Measurements from ENCODE around the gene MCFD2. TPM values are rescaled to one million over a fixed set of nuclear protein-coding genes. Genes with fewer than 3 reads are reported as not detected.

Gene MCFD2
- total RNA-seq, 1 donor from 2014 or later, result 79.8 TPM

DNA sequence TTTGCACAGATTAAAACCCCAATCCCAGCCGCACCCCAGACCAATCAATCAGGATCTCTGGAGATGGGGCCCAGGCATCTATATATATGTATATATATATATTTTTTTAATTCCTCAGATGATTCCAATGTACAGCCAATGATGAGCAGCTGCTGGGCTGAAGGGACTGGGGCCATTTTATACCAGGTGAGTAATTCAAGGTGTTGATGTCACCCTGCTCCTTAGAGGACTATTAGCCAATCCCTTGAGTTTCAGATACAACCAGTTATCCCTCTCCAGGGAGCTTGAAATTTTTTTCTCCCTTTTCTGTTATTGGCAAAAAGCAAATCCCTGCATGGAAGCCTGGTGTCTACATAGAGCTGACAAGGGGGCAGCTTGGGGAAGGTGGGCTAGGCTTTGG lies 59.8 kb downstream of the MCFD2 start:
- TF ChIP-seq, protein P1, sequence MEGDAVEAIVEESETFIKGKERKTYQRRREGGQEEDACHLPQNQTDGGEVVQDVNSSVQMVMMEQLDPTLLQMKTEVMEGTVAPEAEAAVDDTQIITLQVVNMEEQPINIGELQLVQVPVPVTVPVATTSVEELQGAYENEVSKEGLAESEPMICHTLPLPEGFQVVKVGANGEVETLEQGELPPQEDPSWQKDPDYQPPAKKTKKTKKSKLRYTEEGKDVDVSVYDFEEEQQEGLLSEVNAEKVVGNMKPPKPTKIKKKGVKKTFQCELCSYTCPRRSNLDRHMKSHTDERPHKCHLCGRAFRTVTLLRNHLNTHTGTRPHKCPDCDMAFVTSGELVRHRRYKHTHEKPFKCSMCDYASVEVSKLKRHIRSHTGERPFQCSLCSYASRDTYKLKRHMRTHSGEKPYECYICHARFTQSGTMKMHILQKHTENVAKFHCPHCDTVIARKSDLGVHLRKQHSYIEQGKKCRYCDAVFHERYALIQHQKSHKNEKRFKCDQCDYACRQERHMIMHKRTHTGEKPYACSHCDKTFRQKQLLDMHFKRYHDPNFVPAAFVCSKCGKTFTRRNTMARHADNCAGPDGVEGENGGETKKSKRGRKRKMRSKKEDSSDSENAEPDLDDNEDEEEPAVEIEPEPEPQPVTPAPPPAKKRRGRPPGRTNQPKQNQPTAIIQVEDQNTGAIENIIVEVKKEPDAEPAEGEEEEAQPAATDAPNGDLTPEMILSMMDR (conservative IDR thresholded peaks at IDR 0.05), result no peak
- Mint-ChIP-seq H3K4me1 (no peaks in the 10 kb centered on the region), H3K9me3 (no peaks in the 10 kb centered on the region), H3K4me3 (no peak overlapping the region), H3K27me3 (ENCODE audit: low read depth) (no peaks in the 10 kb centered on the region), H3K36me3 (ENCODE audit: low read depth) (no peaks in the 10 kb centered on the region), H3K27ac (ENCODE audit: unreplicated experiment) (no peak overlapping the region)
- no peak for DNase-seq (ENCODE audit: low read depth, low spot score)

DNA sequence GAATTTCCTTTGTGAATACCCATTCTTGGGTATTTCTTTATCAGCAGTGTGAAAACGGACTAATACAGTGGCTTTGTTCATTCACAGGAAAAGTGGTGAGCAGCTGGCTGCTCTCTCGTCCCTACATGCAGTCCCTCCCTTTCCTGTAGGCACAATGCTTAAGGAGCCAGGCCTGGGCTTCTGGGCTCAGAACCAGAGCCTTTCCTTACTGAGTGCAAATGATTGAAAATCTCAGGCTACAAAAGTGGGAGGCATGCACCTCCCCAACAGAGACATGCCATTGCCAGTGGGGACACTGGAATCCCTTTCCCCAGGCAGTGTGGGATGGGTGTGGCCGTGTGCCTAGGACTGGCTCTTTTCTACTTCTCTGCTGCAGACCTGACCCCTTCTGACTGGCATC lies 61.3 kb downstream of the MCFD2 start:
- no peaks in the 10 kb centered on the region for H3K36me3 Mint-ChIP-seq (ENCODE audit: low read depth)
- H3K27me3 Mint-ChIP-seq (ENCODE audit: low read depth), result no peaks in the 10 kb centered on the region
- H3K4me1 Mint-ChIP-seq, result no peaks in the 10 kb centered on the region
- no peak overlapping the region for H3K4me3 Mint-ChIP-seq
- TF ChIP-seq, protein P1 (conservative IDR thresholded peaks at IDR 0.05), result no peak
- no peak for DNase-seq (ENCODE audit: low read depth, low spot score)
- H3K27ac Mint-ChIP-seq (ENCODE audit: unreplicated experiment), result no peak overlapping the region
- H3K9me3 Mint-ChIP-seq, result no peaks in the 10 kb centered on the region

DNA sequence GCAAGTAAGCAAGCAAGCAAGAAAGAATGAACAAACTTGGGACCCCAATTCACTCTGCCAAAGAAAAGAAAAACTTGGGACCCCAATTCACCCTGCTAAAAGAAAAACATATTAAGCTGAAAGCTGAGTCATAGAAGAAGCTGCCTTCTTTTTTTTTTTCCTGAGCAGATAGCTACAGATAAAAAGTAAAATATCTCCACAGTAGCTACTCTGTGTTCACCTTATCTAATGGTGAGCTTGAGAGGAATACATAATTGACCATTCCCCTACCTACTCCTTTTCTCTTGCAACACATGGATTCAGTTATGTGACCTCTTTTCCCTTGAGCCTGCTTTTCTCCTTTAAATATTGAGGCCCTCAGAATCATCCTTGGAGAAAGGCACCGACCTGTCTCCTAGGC lies 63.0 kb downstream of the MCFD2 start:
- Mint-ChIP-seq H3K4me3 (no peak overlapping the region), H3K36me3 (ENCODE audit: low read depth) (no peaks in the 10 kb centered on the region), H3K27ac (ENCODE audit: unreplicated experiment) (no peak overlapping the region), H3K4me1 (peaks cover 14% of the 10 kb centered on the region), H3K9me3 (no peaks in the 10 kb centered on the region), H3K27me3 (ENCODE audit: low read depth) (no peaks in the 10 kb centered on the region)
- TF ChIP-seq, protein P1 (conservative IDR thresholded peaks at IDR 0.05), result no peak
- no peak for DNase-seq (ENCODE audit: low read depth, low spot score)

DNA sequence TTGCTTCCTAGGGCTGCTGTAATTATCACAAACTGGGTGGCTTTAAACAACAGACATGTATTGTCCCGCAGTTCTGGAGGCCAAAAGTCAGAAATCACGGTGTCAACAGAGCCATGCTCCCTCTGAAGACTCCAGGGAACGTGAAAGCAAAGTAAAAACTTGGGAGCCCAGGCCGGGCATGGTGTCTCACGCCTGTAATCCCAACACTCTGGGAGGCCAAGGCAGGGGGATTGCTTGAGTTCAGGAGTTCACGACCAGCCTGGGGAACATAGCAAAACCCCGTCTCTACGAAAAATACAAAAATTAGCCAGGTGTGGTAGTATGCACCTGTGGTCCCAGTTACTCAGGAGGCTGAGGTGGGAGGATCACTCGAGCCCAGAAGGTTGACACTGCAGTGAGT lies 63.5 kb downstream of the MCFD2 start:
- H3K4me1 Mint-ChIP-seq, result peaks cover 14% of the 10 kb centered on the region
- no peak for DNase-seq (ENCODE audit: low read depth, low spot score)
- no peaks in the 10 kb centered on the region for H3K9me3 Mint-ChIP-seq
- TF ChIP-seq, protein P1 (conservative IDR thresholded peaks at IDR 0.05), result no peak
- no peak overlapping the region for H3K27ac Mint-ChIP-seq (ENCODE audit: unreplicated experiment)
- no peaks in the 10 kb centered on the region for H3K36me3 Mint-ChIP-seq (ENCODE audit: low read depth)
- no peaks in the 10 kb centered on the region for H3K27me3 Mint-ChIP-seq (ENCODE audit: low read depth)
- no peak overlapping the region for H3K4me3 Mint-ChIP-seq

Other genes with a start within 250 kb of the MCFD2 start
- 14.7 and 15.6 TPM in 2 replicates for gene SOCS5, start 216.5 kb downstream of the MCFD2 start, total RNA-seq
- 9.6 and 9.8 TPM in 2 replicates for gene TTC7A, start 25.4 kb upstream of the MCFD2 start, total RNA-seq
- gene STPG4, start 239.5 kb upstream of the MCFD2 start, total RNA-seq, result 0.26 and 0.34 TPM in 2 replicates